ENCODE measurements around the gene NSD2. TPM values are rescaled to one million over a fixed set of nuclear protein-coding genes. Genes with fewer than 3 reads are reported as not detected.

Gene NSD2
- total RNA-seq, 2 donors from 2014 or later: 80.1 to 176 TPM

GRCh38 chr4:1989533-1990347 is 118.5 kb downstream of the NSD2 start:
- no peaks in the 10 kb centered on the region for H3K9me3 ChIP-seq
- TF ChIP-seq CTCF (IDR thresholded peaks at IDR 0.05): no peak
- H3K27ac ChIP-seq: no peak overlapping the region
- intact Hi-C loops (cut with DNase I): no loop called here
- peaks cover 4% of the 10 kb centered on the region for H3K36me3 ChIP-seq
- peak; percentile 10 for DNase-seq
- no peak overlapping the region for H3K4me3 ChIP-seq
- no peak overlapping the region for H3K9ac ChIP-seq (ENCODE audit: low read depth in 2 of 2, low read length in 2 of 2)
- H3K27me3 ChIP-seq: no peaks in the 10 kb centered on the region
- no peaks in the 10 kb centered on the region for H3K4me1 ChIP-seq

- intact Hi-C loops (cut with DNase I): no loop called here
- Histone ChIP-seq H3K4me1 (no peaks in the 10 kb centered on the region), H3K36me3 (peaks cover 4% of the 10 kb centered on the region), H3K4me3 (no peak overlapping the region), H3K27me3 (no peaks in the 10 kb centered on the region), H3K9me3 (no peaks in the 10 kb centered on the region), H3K9ac (ENCODE audit: low read depth in 2 of 2, low read length in 2 of 2) (no peak overlapping the region), H3K27ac (no peak overlapping the region)
- TF ChIP-seq CTCF (IDR thresholded peaks at IDR 0.05): no peak
- DNase-seq: peak; percentile 13
These were observed 119.1 kb downstream of the NSD2 start for GRCh38 chr4:1990348-1990645.

DNA sequence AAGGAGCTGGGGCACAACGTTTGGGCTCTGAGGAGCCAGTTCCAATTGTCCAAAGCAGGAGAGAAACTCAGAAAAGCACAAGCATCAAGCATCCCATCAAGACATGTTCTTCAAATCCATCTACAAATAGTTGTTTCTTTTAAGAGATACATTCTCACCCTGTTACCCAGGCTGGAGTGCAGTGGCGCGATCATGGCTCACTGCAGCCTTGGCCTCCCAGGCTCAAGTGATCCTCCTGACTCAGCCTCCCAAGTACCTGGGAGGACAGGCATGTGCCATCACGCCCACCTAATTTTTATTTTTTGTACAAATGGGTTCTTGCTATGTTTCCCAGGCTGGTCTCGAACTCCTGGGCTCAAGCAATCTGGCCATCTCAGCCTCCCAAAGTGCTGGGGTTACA is 119.5 kb downstream of the NSD2 start:
- H3K4me1 ChIP-seq: no peaks in the 10 kb centered on the region
- no peak for TF ChIP-seq CTCF (IDR thresholded peaks at IDR 0.05)
- H3K9ac ChIP-seq (ENCODE audit: low read depth in 2 of 2, low read length in 2 of 2): no peak overlapping the region
- no peak overlapping the region for H3K4me3 ChIP-seq
- intact Hi-C loops (cut with DNase I): no loop called here
- peaks cover 4% of the 10 kb centered on the region for H3K36me3 ChIP-seq
- H3K9me3 ChIP-seq: no peaks in the 10 kb centered on the region
- no peak for DNase-seq
- H3K27me3 ChIP-seq: no peaks in the 10 kb centered on the region
- no peak overlapping the region for H3K27ac ChIP-seq

DNA sequence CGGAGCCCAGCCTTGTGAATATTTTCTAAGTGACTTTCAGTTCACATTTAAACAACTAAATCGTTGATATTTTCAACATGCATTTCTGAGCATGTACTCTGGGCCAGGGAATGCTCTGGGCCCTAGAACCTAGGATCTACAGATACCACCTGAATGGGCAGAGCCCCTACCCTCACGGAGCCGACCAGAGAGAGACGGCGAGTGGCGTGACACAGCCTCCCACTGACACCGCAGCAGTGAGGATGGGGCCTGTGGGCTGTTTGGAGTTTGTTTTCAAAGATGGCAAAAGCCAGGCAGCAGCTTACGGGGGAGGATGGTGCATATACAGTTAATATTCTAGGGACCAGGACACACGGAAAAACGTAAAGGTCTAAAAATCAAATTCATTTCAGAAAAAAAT is 119.9 kb downstream of the NSD2 start:
- DNase-seq: no peak
- Histone ChIP-seq H3K36me3 (peaks cover 4% of the 10 kb centered on the region), H3K9ac (ENCODE audit: low read depth in 2 of 2, low read length in 2 of 2) (no peak overlapping the region), H3K27ac (no peak overlapping the region), H3K4me3 (no peak overlapping the region), H3K4me1 (no peaks in the 10 kb centered on the region), H3K27me3 (no peaks in the 10 kb centered on the region), H3K9me3 (no peaks in the 10 kb centered on the region)
- no peak for TF ChIP-seq CTCF (IDR thresholded peaks at IDR 0.05)
- intact Hi-C loops (cut with DNase I): no loop called here

DNA sequence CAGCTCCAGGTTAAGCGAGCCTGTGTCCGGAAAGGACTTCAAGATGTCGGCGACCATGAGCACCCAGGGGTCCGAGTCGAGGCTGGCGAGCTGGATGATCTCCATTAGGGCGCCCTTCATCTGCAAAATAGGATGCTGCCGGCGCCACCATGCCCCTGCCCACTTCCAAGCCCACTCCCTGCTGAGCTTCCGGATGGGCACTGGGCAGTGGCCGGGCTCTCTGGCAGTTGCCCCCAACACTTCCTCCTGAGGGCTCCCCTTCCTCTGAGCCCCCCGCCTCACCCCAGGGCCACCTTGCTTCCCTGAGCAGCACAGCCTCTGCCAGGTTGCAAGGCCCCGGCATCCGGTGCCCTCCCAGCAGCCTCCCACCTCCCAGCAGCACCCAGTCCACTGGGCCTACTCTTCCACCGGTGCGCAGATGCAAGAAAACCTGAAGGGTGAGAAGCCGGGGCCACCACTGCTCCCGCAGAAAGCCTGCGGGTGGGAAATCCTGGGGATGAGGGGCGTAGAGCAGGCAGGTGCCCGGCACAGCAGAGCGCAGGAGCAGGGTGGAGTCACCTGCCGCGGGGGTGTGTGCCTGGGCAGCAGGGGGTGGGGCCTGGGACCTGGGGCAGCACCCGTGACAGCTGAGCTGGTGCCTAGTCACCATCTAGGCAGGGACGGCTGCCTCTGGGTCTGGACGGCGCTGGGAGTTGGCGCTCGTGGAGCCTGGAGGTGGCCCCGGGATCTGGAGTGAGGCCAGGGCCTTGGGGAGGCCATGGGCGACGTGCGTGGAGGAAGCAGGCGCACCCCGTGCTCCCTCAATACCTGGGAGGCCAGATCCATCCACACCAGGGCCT is 120.6 kb downstream of the NSD2 start:
- no peak overlapping the region for H3K27ac ChIP-seq
- TF ChIP-seq CTCF (IDR thresholded peaks at IDR 0.05): no peak
- H3K36me3 ChIP-seq: peaks cover under 1% of the 10 kb centered on the region

More for the DNA sequence above, 120.6 kb downstream of the NSD2 start:
- Histone ChIP-seq H3K4me1 (no peaks in the 10 kb centered on the region), H3K9me3 (no peaks in the 10 kb centered on the region), H3K4me3 (no peak overlapping the region), H3K9ac (ENCODE audit: low read depth in 2 of 2, low read length in 2 of 2) (no peak overlapping the region), H3K27me3 (no peaks in the 10 kb centered on the region)
- DNase-seq: no peak
- intact Hi-C loops (cut with DNase I): no loop called here
